ENCODE results near the gene PROK1. TPM values are rescaled to one million over a fixed set of nuclear protein-coding genes. Genes with fewer than 3 reads are reported as not detected.

The PROK1 gene
- total RNA-seq, 2 donors from 2014 or later, result 0.20 TPM; not detected in 1

GRCh38 chr1:110474444-110474843 is 23.5 kb downstream of the PROK1 start:
- no peak for TF ChIP-seq CTCF (conservative IDR thresholded peaks at IDR 0.05)
- no peaks in the 10 kb centered on the region for H3K27me3 ChIP-seq (ENCODE audit: control insufficient read depth, insufficient read depth, low read length, poor library complexity, severe bottlenecking)
- H3K9me3 ChIP-seq (ENCODE audit: control insufficient read depth, low read length), result no peaks in the 10 kb centered on the region
- Mint-ChIP-seq H3K9me3 (no peaks in the 10 kb centered on the region), H3K4me1 (peaks cover 19% of the 10 kb centered on the region), H3K27ac (no peak overlapping the region), H3K36me3 (ENCODE audit: low read depth) (no peaks in the 10 kb centered on the region), H3K4me3 (no peak overlapping the region), H3K27me3 (ENCODE audit: insufficient read depth) (peaks cover 3% of the 10 kb centered on the region)
- no peak overlapping the region for H3K9ac ChIP-seq (ENCODE audit: extremely low read depth, low read length, poor library complexity, severe bottlenecking)
- peaks cover 7% of the 10 kb centered on the region for H3K4me1 ChIP-seq (ENCODE audit: control insufficient read depth, insufficient read depth, low read length)
- H3K4me3 ChIP-seq (ENCODE audit: low read length), result no peak overlapping the region
- H3K36me3 ChIP-seq (ENCODE audit: control insufficient read depth, insufficient read depth, low read length), result no peaks in the 10 kb centered on the region
- H3K27ac ChIP-seq (ENCODE audit: low read depth, low read length), result no peak overlapping the region
- WGBS, 2 experiments (ENCODE audit: insufficient coverage in 1 of 2, insufficient read length in 1 of 2), result 98 to 99% methylated on average over 5 to 6 of the region's 6 CpGs
- DNase-seq, result no peak

- peak; percentile 87 for DNase-seq
- Histone ChIP-seq H3K4me1 (ENCODE audit: control insufficient read depth, insufficient read depth, low read length) (peaks cover 10% of the 10 kb centered on the region), H3K9ac (ENCODE audit: extremely low read depth, low read length, poor library complexity, severe bottlenecking) (no peak overlapping the region), H3K27ac (ENCODE audit: low read depth, low read length) (no peak overlapping the region), H3K27me3 (ENCODE audit: control insufficient read depth, insufficient read depth, low read length, poor library complexity, severe bottlenecking) (no peaks in the 10 kb centered on the region), H3K36me3 (ENCODE audit: control insufficient read depth, insufficient read depth, low read length) (no peaks in the 10 kb centered on the region), H3K4me3 (ENCODE audit: low read length) (no peak overlapping the region), H3K9me3 (ENCODE audit: control insufficient read depth, low read length) (no peaks in the 10 kb centered on the region)
- H3K36me3 Mint-ChIP-seq (ENCODE audit: low read depth), result no peaks in the 10 kb centered on the region
- 90 to 100% methylated on average over 1 to 5 of the region's 5 CpGs for WGBS, 2 experiments (ENCODE audit: insufficient coverage in 1 of 2, insufficient read length in 1 of 2)
- TF ChIP-seq CTCF (conservative IDR thresholded peaks at IDR 0.05), result peak; percentile 62
- H3K27ac Mint-ChIP-seq, result peak overlapping the region; percentile 37
- peaks cover 27% of the 10 kb centered on the region for H3K4me1 Mint-ChIP-seq
- no peaks in the 10 kb centered on the region for H3K9me3 Mint-ChIP-seq
- no peak overlapping the region for H3K4me3 Mint-ChIP-seq
- peaks cover 5% of the 10 kb centered on the region for H3K27me3 Mint-ChIP-seq (ENCODE audit: insufficient read depth)
Measured at GRCh38 chr1:110475362-110476027, 24.5 kb downstream of the PROK1 start.

DNA sequence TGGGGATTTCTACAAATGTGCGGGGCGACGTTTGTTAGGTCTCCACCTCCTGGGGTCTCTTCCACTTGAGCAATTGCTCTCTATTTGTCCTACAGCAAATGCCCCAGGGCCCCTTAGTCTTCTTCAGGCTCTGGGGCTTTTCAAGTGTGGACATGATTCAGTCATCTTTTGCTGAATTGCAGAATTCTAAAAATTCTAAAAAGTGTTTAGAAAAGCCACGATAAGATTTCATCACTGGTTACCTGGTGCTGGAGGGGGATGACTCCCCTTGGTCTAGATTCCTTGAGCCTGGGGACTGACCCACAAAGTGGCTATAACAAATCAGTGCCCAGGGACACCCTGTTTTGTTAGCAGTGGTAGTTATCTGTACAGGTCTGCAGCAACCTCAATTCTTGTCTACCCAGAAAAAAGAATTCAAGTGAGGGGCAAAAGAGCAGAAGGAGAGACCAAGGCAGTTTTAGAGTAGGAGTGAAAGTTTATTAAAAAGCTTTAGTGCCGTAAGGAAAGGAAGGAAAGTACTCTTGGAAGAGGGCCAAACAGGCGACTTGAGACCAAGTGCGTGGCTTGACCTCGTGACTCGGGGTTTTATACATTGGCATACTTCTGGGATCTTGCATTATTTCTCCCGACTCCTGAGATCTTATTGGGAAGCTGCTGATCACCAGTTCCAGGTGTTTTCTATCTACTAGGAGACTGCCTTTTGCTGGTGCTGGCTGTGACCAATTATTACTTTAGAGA is 25.2 kb downstream of the PROK1 start:
- Mint-ChIP-seq H3K9me3 (no peaks in the 10 kb centered on the region), H3K4me3 (no peak overlapping the region), H3K27ac (no peak overlapping the region), H3K36me3 (ENCODE audit: low read depth) (no peaks in the 10 kb centered on the region), H3K4me1 (peaks cover 30% of the 10 kb centered on the region), H3K27me3 (ENCODE audit: insufficient read depth) (peaks cover 5% of the 10 kb centered on the region)
- H3K27me3 ChIP-seq (ENCODE audit: control insufficient read depth, insufficient read depth, low read length, poor library complexity, severe bottlenecking), result no peaks in the 10 kb centered on the region
- no peak overlapping the region for H3K27ac ChIP-seq (ENCODE audit: low read depth, low read length)
- peaks cover 14% of the 10 kb centered on the region for H3K4me1 ChIP-seq (ENCODE audit: control insufficient read depth, insufficient read depth, low read length)
- no peaks in the 10 kb centered on the region for H3K9me3 ChIP-seq (ENCODE audit: control insufficient read depth, low read length)
- H3K4me3 ChIP-seq (ENCODE audit: low read length), result no peak overlapping the region
- no peak for DNase-seq
- no peak overlapping the region for H3K9ac ChIP-seq (ENCODE audit: extremely low read depth, low read length, poor library complexity, severe bottlenecking)
- TF ChIP-seq CTCF (conservative IDR thresholded peaks at IDR 0.05), result no peak
- WGBS, 2 experiments (ENCODE audit: insufficient coverage in 1 of 2, insufficient read length in 1 of 2), result 92 to 95% methylated on average over 7 to 10 of the region's 10 CpGs
- H3K36me3 ChIP-seq (ENCODE audit: control insufficient read depth, insufficient read depth, low read length), result no peaks in the 10 kb centered on the region
